Chondrocyte (in vitro differentiated cells): ENCODE data around the gene SEC14L1. TPM values are rescaled to one million over a fixed set of nuclear protein-coding genes. Genes with fewer than 3 reads are reported as not detected.

Source experiments
- DNase-seq: peaks from one replicate; pipeline ENCODE4 v3.0.0; 2021; ENCODE audit warnings: mixed read lengths, low spot score
- H3K27ac Mint-ChIP-seq: one replicate; pipeline ENCODE4 v1.8.0; 2021; ENCODE audit warnings: mild to moderate bottlenecking, moderate library complexity, mixed read lengths; ENCODE audit not compliant: unreplicated experiment
- H3K27me3 Mint-ChIP-seq: 2 replicates; pipeline ENCODE4 v1.8.0; 2021; ENCODE audit warnings: low read depth, mixed read lengths
- H3K36me3 Mint-ChIP-seq: 2 replicates; pipeline ENCODE4 v1.8.0; 2021; ENCODE audit warnings: low read depth, mixed read lengths
- H3K4me1 Mint-ChIP-seq: 2 replicates; pipeline ENCODE4 v1.8.0; 2021; ENCODE audit warnings: low read depth, mild to moderate bottlenecking, mixed read lengths
- H3K4me3 Mint-ChIP-seq: one replicate; pipeline ENCODE4 v1.8.0; 2021; ENCODE audit warnings: mild to moderate bottlenecking, moderate library complexity, mixed read lengths; ENCODE audit not compliant: unreplicated experiment
- H3K9me3 Mint-ChIP-seq: 2 replicates; pipeline ENCODE4 v1.8.0; 2021; ENCODE audit warnings: low read depth, mixed read lengths
- total RNA-seq: library from RNA; stranded (reverse); gene quantifications from 3 replicates; pipeline ENCODE4 v1.2.1, GENCODE V29; 2021
- TF ChIP-seq, protein P1 (sequence below): fragments of 200-600 bp; sonication (generic); IDR thresholded peaks from 2 replicates; pipeline ENCODE4 v1.5.0; 2021; ENCODE audit warnings: antibody characterized with exemption, mild to moderate bottlenecking, moderate library complexity

The SEC14L1 gene
- total RNA-seq, 1 donor from 2014 or later: 51.8 TPM

DNA sequence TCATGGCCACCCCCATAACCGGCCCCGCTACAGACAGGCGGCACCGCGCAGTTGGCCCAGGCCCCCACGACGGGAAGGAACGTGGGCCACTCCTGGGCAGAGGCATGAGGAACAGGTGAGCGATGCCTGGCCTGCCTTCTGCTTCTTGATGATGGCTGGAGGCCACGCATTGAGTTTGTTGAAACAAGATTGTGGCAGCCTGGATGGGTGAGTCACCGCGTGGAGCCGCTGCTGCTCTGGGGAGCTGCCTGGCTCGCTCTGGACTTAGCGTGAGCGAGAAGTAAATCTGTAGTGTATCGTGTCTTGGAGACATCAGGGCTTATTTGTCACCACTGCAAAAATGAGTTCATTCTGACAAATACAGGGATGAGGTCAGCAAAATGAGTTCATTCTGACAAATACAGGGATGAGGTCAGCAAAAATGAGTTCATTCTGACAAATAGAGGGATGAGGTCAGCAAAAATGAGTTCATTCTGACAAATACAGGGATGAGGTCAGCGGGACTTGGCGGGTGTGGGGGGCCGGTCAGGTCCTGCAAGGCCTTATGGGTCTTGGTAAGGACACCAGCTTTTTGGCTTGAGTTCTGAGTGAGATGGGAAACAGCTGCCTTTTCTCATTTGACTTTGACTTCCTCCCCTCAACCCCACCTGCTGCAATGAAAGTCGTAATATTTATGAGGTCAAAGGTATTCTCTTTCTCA lies 93.0 kb downstream of the SEC14L1 start:
- TF ChIP-seq, protein P1, sequence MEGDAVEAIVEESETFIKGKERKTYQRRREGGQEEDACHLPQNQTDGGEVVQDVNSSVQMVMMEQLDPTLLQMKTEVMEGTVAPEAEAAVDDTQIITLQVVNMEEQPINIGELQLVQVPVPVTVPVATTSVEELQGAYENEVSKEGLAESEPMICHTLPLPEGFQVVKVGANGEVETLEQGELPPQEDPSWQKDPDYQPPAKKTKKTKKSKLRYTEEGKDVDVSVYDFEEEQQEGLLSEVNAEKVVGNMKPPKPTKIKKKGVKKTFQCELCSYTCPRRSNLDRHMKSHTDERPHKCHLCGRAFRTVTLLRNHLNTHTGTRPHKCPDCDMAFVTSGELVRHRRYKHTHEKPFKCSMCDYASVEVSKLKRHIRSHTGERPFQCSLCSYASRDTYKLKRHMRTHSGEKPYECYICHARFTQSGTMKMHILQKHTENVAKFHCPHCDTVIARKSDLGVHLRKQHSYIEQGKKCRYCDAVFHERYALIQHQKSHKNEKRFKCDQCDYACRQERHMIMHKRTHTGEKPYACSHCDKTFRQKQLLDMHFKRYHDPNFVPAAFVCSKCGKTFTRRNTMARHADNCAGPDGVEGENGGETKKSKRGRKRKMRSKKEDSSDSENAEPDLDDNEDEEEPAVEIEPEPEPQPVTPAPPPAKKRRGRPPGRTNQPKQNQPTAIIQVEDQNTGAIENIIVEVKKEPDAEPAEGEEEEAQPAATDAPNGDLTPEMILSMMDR: no peak
- Mint-ChIP-seq H3K27ac (peak overlapping the region; percentile 45), H3K4me1 (peaks cover 30% of the 10 kb centered on the region), H3K27me3 (no peaks in the 10 kb centered on the region), H3K4me3 (no peak overlapping the region), H3K36me3 (no peaks in the 10 kb centered on the region), H3K9me3 (peaks cover 3% of the 10 kb centered on the region)
- DNase-seq: peak; percentile 72

DNA sequence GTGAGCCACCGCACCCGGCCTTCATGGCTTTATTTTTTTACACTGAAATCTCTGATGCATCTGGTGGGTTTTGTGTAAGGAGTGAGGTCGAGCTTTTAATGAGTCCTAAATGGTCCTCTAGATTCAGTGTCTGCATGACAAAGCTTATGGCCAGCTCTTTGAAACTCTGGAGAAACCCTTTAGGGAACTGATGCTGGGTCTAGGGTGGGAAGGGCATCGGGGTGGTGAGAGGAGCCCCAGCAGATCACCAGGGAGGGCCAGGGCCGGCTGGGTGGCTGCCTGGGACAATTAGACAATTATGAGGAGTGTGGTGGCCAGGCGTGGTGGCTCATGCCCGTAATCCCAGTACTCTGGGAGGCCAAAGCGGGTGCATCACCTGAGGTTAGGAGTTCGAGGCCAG lies 93.9 kb downstream of the SEC14L1 start:
- TF ChIP-seq, protein P1: no peak

DNA sequence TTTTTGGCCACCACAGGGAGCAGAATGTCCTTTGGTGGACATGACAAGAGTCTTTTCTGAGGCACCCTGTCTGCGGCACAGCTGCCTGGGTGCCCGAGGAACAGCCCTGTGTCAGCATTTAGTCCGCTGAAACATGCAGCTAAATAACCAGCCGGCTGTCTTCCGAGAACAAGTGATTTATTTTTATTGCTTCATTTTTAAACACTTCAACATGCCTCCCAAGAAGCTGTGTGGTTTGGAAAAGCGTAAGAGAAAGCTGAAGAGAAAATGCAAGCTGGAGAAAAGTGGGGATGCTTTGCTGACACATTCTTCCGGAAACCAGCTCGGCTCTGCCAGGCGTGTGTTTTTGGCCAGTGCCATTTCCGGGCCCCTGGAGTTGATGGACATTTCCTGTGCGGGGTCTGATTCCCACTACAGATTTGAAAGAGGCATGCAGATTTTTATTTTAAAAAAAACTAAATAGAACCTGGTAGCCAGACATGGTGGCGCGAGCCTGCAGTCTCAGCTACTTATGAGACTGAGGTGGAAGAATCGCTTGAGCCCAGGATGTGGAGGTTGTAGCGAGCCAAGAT lies 94.7 kb downstream of the SEC14L1 start:
- peak overlapping the region; percentile 78 for H3K4me3 Mint-ChIP-seq
- peak overlapping the region; percentile 90 for H3K27ac Mint-ChIP-seq
- TF ChIP-seq, protein P1: no peak
- peaks cover 3% of the 10 kb centered on the region for H3K9me3 Mint-ChIP-seq
- no peak for DNase-seq
- peaks cover 30% of the 10 kb centered on the region for H3K4me1 Mint-ChIP-seq
- H3K36me3 Mint-ChIP-seq: no peaks in the 10 kb centered on the region
- no peaks in the 10 kb centered on the region for H3K27me3 Mint-ChIP-seq

More for the DNA sequence above, 93.9 kb downstream of the SEC14L1 start:
- peak overlapping the region; percentile 78 for H3K4me3 Mint-ChIP-seq
- H3K9me3 Mint-ChIP-seq: peaks cover 3% of the 10 kb centered on the region
- no peaks in the 10 kb centered on the region for H3K27me3 Mint-ChIP-seq
- no peak for DNase-seq
- peaks cover 30% of the 10 kb centered on the region for H3K4me1 Mint-ChIP-seq
- peak overlapping the region; percentile 90 for H3K27ac Mint-ChIP-seq
- H3K36me3 Mint-ChIP-seq: no peaks in the 10 kb centered on the region

DNA sequence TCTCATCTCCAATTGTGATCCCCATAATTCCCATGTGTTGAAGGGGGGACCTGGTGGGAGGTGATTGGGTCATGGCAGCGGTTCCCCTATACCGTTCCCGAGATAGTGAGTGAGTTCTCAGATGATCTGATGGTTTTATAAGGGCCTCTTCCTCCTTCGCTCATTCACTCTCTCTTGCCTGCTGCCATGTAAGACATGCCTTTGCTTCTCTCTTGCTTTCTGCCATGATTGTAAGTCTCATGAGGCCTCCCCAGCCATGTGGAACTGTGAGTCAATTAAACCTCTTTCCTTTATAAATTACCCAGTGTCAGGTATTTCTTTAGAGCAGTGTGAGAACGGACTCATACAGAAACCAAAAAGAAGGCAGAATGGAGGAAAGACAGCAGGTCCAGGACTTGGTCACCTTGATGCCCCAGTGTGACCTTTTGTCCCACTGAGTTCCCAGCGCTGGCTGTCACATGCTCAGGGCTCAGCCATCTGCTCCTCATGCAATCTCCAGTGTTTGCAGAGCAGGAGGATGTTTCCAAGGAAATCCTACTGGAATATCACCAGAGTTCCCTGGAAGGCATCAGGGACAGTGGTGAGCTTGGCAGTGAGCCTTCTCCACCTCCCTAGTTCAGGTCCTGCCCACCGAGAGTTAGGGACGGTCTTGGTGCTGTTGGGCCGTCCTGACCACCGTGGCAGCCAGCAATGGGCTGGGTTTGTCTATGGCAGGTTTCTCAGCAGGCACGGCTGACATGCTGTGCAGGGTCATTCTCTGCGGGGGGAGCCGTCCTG lies 96.7 kb downstream of the SEC14L1 start:
- H3K27me3 Mint-ChIP-seq: no peaks in the 10 kb centered on the region
- no peak overlapping the region for H3K4me3 Mint-ChIP-seq
- no peaks in the 10 kb centered on the region for H3K36me3 Mint-ChIP-seq
- no peak for DNase-seq
- no peak overlapping the region for H3K27ac Mint-ChIP-seq
- H3K4me1 Mint-ChIP-seq: peaks cover 30% of the 10 kb centered on the region
- TF ChIP-seq, protein P1: no peak
- H3K9me3 Mint-ChIP-seq: peaks cover 3% of the 10 kb centered on the region

DNA sequence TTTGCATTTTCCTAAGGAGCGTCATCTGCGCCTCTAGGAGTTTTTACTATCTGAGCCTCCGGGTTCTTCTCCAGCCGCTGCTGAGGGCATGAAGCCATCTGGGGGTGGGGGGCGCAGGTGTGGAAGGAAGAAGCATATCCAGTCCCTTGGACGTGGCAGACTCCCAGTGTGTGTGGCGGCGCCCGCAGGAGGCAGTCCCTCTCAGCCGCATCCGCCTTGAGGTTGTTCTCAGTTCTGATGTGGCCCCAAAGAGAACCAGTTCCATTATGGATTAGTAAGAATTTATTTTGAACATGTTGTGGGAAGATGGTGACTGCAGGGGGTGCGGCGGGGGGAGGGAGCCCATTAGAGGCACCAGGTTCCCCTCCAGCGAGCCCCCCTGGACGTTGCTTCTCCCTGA lies 100.2 kb downstream of the SEC14L1 start:
- H3K9me3 Mint-ChIP-seq: no peaks in the 10 kb centered on the region
- no peak for DNase-seq
- TF ChIP-seq, protein P1: no peak
- no peak overlapping the region for H3K27ac Mint-ChIP-seq
- no peaks in the 10 kb centered on the region for H3K27me3 Mint-ChIP-seq
- H3K4me3 Mint-ChIP-seq: no peak overlapping the region
- H3K4me1 Mint-ChIP-seq: peaks cover 5% of the 10 kb centered on the region
- H3K36me3 Mint-ChIP-seq: no peaks in the 10 kb centered on the region
